NCI-H2029 treated with DMSO at 0.1 percent for 48 hours (cell line): ENCODE data around the gene GKN2.

Experiments used
- DNase-seq: peaks from one replicate; lab custom pipeline; 2025; lab: John Stamatoyannopoulos, UW

Gene GKN2, protein sequence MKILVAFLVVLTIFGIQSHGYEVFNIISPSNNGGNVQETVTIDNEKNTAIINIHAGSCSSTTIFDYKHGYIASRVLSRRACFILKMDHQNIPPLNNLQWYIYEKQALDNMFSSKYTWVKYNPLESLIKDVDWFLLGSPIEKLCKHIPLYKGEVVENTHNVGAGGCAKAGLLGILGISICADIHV

DNA sequence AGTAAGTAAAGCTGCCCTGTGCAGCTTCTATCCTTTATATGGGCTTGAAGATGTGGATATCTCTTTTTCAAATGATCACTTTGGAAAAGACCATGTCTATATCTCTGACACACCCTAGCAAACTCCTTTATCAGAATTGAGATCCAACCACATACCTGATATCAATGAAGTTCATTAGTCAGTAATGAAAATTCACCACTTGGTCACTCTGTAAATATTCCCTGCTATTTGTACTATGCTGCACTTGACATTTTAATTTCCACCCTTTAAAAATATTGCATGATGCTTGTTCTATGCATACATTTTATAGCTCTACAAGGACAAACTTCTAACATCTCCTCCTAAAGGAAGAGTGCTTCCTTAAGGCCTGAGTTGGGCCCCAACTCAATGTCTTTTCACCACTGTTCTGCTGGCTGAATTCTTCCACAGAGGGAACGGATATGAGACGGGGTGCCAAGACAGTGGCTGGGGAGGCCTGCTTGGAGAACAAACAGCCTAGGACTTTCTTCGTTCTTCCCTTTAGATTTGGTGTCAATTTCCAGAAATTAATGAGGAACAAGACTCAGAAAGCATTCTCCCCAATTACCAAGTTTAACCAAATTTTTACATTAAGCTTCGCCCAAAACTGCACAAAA is at the start of gene GKN2:
GKN2 (minus strand) TSS at position 7 of the 635 bp plus-strand sequence. CDS start 32 bp downstream, outside the sequence.
- DNase-seq: no peak

DNA sequence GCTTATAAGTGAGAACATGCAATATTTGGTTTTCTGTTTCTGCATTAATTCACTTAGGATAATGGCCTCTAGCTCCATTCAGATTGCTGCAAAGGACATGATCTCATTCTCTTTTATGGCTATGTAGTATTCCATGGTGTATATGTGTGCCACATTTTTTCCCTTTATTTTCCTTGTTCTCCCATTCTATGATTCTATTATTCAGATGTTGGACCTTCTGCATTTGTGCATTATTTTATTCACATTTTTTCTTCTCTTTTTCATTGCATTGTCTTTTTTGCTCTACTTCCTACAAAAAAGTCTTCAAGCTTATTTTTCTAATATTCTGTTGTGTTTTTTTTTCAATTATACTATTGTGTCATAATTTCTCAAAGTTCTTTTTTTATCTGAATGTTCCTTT is 49.2 kb upstream of the GKN2 start:
- no peak for DNase-seq

DNA sequence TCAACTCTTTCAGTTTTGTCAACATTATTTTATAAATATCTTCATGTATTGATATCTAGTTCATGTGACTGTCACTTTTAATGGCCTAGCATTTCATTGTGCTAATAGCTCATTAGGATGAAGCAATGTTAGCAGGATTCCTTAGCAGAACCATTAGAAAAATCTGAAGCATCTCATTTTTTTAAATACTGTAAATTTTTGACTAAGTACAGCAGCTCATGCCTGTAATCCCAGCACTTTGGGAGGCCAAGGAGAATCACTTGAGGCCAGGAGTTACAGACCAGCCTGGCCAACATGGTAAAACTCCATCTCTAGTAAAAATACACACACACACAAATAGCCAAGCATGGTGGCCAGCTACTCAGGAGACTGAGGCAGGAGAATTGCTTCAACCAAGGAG is 44.7 kb upstream of the GKN2 start:
- no peak for DNase-seq

DNA sequence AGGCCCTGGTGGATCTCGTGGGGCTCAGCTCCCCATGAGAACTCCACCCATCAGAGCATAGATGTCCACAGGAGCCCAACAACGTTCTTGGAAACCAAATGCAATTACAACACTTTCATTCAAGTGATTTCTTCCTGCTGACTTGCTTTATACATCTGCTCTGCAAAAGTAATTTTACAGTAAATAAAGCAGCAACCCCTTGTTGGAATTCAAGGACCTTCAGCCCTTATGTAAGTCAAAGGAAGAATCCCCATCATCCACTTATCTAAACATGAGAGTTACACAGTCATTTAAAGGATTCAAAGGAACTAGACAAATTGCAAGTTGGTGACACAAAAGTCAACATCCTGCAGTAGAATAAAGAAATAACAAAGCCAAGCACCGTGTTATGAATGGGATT is 43.2 kb upstream of the GKN2 start:
- no peak for DNase-seq

DNA sequence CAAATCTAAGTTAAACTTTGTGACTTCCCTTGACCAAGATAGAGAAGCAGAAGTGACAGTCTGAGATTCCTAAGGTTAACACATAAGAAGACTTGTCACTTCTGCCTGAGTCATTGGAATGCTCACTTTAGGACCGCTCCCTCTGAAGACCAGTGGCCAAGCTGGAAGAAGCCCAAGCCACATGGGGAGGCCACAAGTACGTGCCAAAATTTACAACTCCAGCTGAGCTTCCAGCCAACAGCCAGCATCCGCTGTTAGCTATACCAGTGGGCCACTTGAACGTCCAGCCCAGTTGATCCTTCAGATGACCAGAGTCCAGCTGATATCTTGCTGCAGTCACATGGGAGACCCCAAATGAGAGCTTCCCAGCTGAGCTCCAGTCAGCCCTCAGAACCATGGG is 42.2 kb upstream of the GKN2 start:
- no peak for DNase-seq

DNA sequence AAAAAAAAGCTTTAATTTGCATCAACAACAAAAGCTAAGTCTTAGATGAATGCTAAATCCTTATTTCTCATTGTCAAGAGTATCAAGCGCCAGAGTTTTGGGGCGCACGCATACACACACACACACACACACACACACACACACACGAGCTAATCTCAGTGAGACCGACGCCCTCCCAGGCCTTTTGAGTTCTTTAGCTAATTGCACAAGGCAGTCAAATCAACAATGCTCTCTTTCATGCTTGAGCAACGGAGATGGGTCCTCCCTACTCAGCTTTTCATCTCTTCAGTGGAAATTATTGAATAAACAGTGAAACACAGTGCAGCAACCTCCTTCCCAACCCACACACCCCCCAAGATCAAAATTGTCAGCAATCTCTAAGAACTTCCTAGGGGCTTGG is 41.0 kb upstream of the GKN2 start:
- DNase-seq: no peak

DNA sequence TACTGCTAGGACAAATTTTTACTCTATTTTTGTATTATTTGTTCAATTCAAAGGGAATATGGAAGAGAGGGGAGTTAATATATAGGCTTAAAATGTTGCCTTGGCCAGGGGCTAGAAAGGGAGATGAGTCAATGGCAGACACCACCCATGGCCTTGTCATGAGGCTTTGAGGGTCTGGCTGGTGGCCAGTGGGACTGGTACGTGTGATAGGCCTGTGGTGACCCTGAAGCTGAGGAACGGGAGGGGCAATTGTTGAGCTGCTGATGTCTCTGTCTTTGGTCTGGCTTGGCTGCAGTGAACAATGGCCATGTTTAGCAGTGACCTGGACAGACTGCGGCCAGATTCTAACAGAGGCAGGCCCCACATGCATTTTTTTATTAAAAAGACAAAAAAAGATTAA is 40.2 kb upstream of the GKN2 start:
- DNase-seq: no peak

DNA sequence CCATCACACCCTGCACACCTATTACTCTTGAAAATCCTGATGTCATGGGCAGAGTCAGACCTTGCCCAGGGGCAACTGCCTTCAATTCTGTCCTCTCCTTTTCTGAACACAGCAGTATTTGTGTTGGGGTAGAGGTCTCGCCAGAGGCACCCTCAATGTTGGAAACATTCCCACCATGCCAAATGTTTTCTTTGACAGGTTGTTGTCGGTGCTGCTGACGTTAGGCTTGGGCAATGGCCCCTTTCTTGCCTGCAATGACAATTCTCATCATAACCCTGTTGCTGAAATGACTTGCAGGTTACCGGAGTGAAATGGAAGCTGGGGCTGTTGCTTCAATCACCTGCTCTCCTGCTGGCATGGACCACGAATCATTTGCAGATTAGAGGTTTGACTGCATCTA is 39.6 kb upstream of the GKN2 start:
- DNase-seq: no peak

DNA sequence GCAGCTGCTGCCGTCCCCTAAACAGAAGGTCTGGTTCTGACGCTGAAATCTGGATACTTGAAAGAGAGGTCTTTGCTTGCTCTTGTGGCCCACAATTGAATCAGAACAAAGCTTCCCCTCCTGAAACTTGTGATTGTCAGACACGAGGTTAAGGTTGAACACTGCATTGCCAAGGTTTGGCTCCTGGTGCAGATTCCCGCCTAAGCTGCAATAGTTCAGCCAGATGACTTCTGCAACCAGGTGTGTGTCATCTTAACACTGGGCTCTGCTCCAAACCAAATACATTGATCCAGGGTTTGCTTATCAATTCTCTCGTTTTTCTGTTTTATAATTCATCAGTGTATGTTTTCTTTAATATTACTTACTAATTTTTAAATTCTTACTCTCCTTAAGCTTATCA is 36.3 kb upstream of the GKN2 start:
- DNase-seq: no peak

DNA sequence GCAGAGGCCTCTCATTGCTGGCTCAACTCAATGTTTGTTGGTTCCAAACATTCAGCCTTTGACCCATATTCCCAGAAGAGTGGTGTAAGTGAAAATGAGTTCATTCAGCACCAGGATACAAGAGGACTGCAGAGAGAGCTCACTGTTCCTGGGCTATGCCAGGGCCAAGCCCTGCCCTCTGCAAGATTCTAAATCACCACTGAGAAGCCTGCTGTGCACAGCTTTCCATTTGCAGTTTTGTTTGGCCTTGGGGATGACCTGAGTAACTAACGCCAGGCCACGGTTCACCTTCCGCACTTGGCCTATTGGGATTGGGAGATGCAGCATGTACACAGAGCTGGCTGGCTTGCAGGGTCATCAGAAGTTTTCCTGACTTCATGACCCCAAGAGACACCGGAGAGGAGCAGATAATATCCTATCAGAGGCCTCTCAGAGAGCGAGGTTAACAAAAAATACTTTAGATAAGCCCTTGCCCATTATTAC is 34.4 kb upstream of the GKN2 start:
- DNase-seq: no peak

DNA sequence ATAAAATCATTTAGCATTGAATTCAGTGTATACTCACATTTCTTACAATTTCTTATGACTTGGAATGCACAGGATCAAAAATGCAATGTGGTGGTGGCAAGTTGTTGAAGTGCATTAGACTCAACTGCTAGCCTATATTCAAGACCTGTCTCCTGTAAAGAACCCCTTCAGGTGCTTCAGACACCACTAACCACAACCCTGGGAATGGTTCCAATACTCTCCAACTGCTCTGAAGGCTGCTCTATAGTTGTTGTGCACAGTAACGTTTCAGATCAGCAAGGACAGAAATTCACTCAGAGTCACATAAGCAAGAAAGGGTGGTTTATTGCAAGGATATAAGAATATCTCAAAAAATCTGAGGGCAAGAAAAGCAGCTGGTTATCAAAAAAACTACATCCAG is 28.3 kb upstream of the GKN2 start:
- peak; percentile 82 for DNase-seq

DNA sequence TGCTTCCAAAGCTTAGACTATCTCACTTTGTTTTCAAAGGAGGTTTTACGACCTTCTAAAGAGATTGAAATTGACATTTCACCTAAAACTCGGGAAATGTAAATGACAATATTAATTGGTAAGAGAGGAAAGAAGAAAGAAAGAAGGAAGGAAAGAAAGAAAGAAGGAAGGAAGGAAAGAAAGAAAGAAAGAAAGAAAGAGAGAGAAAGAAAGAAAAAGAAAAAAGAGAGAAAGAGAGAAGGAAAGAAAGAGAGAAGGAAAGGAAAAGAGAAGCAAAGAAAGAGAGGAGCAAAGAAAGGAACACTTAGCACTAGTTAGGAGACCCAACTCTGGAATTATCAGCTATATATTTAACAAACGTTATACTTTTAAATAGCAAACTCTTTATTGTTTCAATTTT is 25.4 kb upstream of the GKN2 start:
- DNase-seq: no peak

DNA sequence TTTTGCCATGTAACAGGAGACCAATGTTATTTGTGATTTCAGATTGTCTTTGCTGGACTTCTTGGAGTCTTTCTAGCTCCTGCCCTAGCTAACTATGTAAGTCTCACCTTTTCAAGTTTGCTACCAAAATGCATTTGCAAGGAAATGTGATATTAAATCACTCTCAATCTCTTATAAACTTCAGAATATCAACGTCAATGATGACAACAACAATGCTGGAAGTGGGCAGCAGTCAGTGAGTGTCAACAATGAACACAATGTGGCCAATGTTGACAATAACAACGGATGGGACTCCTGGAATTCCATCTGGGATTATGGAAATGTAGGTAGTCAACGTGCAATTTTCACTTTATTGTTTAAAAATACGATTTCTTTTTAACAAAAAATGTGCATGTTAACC is 24.8 kb upstream of the GKN2 start:
- DNase-seq: no peak

DNA sequence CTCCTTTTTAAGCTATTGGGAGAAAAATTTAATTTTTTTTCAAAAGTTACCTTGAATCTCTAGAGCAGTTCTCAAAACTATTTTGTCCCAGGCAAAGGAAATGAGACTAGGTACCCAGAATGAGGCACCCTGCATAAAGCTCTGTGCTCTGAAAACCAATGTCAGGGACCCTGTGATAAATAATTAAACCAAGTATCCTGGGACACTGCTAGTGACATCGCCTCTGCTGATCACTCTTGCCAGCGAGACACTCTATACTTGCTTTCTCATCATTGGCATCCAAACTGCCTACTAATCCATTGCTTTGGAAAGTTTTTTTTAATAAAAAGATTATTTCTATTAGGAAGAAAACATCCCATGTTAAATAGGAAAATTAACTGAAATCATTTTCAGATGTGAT is 23.2 kb upstream of the GKN2 start:
- DNase-seq: no peak

DNA sequence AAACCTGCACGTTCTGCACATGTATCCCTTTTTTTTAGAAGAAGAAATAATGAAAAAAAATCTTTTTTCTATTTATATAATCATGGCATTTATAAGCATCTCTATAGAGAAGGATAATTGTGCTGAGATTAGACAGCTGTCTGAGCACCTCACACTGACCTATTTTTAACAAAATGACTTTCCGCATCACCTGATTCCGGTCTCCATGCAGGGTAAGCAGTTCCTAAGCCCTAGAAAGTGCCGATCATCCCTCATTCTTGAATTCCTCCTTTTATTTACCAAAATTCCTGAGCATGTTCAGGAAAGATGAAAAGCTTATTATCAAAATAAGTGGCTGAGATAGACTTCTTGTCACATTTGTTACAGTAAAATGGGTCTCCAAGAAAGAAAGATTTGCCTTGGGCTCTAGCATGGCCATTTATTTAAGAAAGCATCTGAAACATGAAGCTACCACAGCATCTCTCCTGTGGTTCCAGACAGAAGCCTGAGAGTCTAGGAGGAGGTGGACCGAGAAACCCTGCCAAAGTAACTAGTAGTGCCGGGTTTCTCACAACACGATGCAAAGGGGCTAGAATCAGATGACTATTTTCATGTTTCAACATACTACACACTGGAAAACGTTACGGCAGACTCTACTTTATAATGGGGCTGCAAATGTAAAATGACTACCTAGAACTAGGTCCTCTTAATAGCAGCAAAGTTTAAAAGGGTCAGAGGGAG is 22.4 kb upstream of the GKN2 start:
- no peak for DNase-seq

DNA sequence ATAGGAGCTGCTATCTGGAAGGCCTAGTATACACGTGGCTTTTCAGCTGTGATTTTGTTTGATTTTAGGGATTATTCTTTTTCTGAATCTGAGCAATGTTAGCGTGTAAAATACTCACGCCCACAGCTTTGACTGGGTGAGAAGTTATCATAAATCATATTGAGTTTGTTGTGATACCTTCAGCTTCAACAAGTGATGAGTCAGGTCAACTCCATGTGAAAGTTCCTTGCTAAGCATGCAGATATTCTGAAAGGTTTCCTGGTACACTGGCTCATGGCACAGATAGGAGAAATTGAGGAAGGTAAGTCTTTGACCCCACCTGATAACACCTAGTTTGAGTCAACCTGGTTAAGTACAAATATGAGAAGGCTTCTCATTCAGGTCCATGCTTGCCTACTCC is 21.6 kb upstream of the GKN2 start, which contains the start of gene GKN1:
GKN1 (plus strand) TSS at position 386 of the 400 bp plus-strand sequence. CDS start 42 bp downstream, outside the sequence.
- no peak for DNase-seq

DNA sequence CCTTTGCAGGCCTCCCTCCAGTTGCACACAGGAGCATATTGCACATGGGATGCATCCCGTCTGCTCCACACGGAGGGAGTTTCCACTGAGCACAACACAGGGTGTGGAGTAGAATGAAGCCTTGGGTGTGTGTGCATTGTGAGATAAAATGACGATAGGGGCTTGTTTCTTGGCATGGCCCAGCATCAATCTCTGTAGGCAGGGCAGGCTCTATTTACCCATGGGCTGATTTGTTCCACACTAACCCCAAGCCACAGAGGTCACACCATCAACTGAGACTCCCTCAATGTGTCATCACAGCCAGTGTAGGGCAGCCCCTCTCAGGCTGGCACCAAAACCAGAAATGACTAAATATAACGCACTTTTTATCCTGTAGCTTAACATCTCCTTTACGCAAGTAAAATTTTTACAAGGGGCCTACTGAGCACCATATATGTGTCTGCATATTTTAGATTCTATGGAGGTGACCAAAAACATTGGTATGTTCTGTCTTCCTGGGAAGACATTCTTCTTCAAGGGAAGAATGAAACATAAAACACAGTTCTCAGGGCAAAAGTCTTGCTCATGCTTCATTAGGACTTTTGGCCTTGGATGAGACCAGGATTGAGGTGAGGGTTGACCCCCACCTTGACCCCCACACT is 19.0 kb upstream of the GKN2 start:
- DNase-seq: no peak

DNA sequence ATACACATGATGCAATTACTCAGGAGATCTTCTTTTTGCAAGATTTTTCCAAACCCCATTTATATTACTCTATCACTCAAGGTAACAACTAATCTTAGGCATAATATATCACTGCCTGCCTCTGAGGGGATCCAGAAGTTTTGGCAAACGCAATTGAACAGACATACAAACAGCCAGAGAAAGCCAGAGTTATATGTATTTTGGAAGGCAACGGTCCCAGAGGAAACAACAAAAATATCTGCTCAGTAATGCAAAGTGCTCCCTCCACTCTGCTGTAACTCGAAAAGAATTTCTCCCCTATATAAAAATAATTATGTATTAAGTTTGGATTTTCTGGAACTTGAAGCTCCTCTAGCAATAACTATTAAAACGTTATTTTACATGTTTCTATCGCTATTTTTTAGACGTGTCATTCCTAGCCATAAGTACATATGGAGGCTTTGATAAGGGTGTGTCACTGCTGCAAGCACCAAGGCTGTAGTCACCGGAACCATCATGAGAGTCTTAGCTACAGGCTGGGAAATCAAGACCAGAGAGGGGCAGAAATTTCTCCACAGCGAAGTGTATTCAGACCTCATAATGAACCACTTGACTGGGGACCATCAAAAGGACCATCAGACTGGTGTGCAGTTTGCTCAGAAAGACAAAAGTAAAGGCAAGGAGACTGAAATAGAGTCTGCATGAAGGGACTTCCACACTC is 18.0 kb upstream of the GKN2 start:
- DNase-seq: no peak

DNA sequence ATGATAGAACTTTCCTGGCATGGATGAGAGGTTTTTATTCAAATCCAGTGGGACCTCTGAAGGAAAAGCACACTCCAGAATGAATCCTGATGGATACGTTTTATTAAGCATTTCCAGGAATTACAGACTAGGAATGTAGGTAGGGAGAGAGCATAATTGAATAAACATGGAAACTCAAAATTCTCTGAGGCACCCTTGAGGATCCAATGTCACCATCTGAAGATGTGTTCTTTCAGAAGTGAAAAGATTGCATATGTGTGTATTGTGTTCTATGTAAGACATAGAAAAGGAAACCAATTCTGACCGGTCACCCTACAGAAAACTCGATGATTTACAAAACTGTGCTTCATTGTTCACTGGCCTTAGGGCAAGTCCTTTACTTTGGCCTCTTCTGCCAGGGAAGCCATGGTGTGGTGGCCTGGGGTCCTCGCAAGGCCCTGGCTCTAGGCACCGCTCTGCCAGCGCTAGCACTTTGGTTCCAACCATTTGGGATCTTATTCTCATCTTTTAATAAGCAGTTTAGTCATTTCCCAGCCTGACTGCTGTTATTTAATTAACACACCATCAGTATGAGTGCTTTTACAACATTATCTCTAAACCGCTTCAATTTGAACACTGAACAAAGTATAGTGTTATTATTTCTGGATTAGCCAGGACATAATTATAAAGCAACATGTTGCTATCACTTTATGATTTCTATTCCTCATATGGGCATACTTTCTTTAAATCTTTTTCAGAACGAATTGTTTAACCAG is 17.2 kb upstream of the GKN2 start:
- DNase-seq: no peak

DNA sequence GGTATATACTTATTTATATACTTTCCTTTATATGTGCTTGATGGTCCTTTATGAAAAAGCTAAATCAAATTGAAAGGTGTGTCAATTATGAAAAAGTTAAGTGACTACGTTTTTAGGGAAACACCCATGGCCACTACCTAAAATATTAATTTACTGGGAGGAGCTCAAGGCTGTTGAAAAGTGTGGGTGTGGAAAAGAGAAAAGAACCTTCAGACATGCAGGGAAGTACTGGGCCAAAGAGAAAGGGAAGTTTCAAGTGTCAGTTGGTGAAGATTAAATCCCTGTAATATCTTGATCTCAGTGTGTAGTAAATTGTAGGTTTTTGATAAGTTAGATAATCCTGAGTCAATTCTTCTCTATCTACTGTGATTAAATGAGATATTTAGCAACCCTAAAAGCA is 15.5 kb upstream of the GKN2 start:
- DNase-seq: no peak

DNA sequence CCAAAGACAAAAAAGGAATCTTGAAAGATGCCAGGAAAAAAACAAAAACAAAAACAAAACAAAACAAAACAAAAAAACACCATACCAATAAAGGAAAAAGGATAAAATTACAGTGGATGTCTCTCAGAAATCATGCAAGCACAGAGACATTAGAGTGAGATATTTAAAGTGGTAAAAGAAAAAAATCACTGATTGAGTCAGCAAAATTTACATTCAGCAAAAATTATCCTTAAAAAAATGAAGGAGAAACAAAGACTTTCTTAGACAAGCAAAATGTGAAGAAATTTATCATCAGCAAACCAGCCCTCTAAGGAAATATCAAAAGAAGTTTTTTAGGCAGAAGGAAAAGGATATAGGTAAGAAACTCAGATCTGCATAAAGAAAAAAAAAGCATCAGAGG is 11.6 kb upstream of the GKN2 start:
- DNase-seq: no peak

DNA sequence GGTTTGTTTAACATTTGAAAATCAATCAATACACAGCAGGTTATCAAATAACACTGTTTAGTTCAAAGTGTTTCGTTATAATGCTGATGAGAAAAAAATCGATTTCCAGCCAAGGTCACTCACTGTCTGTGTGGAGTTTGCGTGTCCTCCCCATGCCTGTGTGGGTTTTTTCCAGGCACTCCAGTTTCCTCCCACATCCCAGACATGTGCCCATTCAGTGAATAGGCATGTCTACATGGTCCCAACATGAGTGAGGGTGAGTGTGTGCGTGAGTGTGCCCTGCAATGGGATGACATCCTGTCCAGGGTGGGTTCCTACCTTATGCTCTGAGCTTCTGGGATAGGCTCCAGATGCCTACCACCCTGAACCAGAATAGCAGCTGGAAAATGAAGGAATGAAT is 8.7 kb upstream of the GKN2 start:
- no peak for DNase-seq
